ENCODE data around the gene RLBP1. TPM values are rescaled to one million over a fixed set of nuclear protein-coding genes. Genes with fewer than 3 reads are reported as not detected.
"Not testable (repeated sequence)": the region's sequence is repeated elsewhere in the genome, so short reads cannot be mapped to it uniquely, and the experiment has no call there.

RLBP1 gene
- 0.16 TPM in 1 of 2 replicates, not detected in the other for polyA plus RNA-seq
- polyA minus RNA-seq, result not detected in 2 replicates

GRCh38 chr15:89221543-89221942 lies at the start of gene RLBP1:
RLBP1 (minus strand) TSS chr15:89221579; CDS start chr15:89218975, 2,604 bp downstream.
- Histone ChIP-seq H3K4me2 (ENCODE audit: low read length) (no peak within 1 kb of the TSS), H3K27ac (ENCODE audit: low read length) (no peak within 1 kb of the TSS), H3K27me3 (ENCODE audit: insufficient read depth, low read depth, low read length) (no peaks in the 10 kb centered on the region), H3K4me3 (ENCODE audit: low read length) (no peak within 1 kb of the TSS), H3K79me2 (replicated peaks; ENCODE audit: insufficient read depth, low read length) (no peaks in the 10 kb centered on the region), H3K9me2 (ENCODE audit: insufficient read depth, low read length) (no peaks in the 10 kb centered on the region), H3K9ac (ENCODE audit: low read length) (no peak within 1 kb of the TSS), H3F3A (ENCODE audit: insufficient read depth, low read length, poor library complexity, severe bottlenecking) (no peaks in the 10 kb centered on the region), H2AFZ (ENCODE audit: low read depth, low read length) (no peak within 1 kb of the TSS), H3K9me3 (ENCODE audit: low read length) (no peaks in the 10 kb centered on the region), H3K36me3 (ENCODE audit: insufficient read depth, low read length) (no peaks in the 10 kb centered on the region), H4K20me1 (ENCODE audit: insufficient read depth) (no peaks in the 10 kb centered on the region)
- TF ChIP-seq SMC3 (conservative IDR thresholded peaks at IDR 0.05; ENCODE audit: poor library complexity) (no peak), RAD21 (conservative IDR thresholded peaks at IDR 0.05) (no peak)

GRCh38 chr15:89250142-89250541 lies 28.8 kb upstream of the RLBP1 start:
- H3F3A ChIP-seq (ENCODE audit: insufficient read depth, low read length, poor library complexity, severe bottlenecking); H2AFZ ChIP-seq (ENCODE audit: low read depth, low read length); H4K20me1 ChIP-seq (ENCODE audit: insufficient read depth); H3K27ac ChIP-seq (ENCODE audit: low read length); H3K9ac ChIP-seq (ENCODE audit: low read length); H3K9me2 ChIP-seq (ENCODE audit: insufficient read depth, low read length); H3K4me2 ChIP-seq (ENCODE audit: low read length); H3K4me3 ChIP-seq (ENCODE audit: low read length); H3K36me3 ChIP-seq (ENCODE audit: insufficient read depth, low read length); H3K27me3 ChIP-seq (ENCODE audit: insufficient read depth, low read depth, low read length); H3K9me3 ChIP-seq (ENCODE audit: low read length): not testable (repeated sequence)
- H3K79me2 ChIP-seq (replicated peaks; ENCODE audit: insufficient read depth, low read length), result peaks cover 10% of the 10 kb centered on the region

- Histone ChIP-seq H3K79me2 (replicated peaks; ENCODE audit: insufficient read depth, low read length) (peaks cover 15% of the 10 kb centered on the region), H3K27me3 (ENCODE audit: insufficient read depth, low read depth, low read length) (no peaks in the 10 kb centered on the region), H3K9me3 (ENCODE audit: low read length) (no peaks in the 10 kb centered on the region), H4K20me1 (ENCODE audit: insufficient read depth) (no peaks in the 10 kb centered on the region), H3K4me2 (ENCODE audit: low read length) (no peak overlapping the region), H3K27ac (ENCODE audit: low read length) (no peak overlapping the region), H3K9me2 (ENCODE audit: insufficient read depth, low read length) (no peaks in the 10 kb centered on the region), H3K36me3 (ENCODE audit: insufficient read depth, low read length) (no peaks in the 10 kb centered on the region), H3F3A (ENCODE audit: insufficient read depth, low read length, poor library complexity, severe bottlenecking) (no peaks in the 10 kb centered on the region), H3K4me3 (ENCODE audit: low read length) (no peak overlapping the region), H2AFZ (ENCODE audit: low read depth, low read length) (no peak overlapping the region), H3K9ac (ENCODE audit: low read length) (no peak overlapping the region)
- TF ChIP-seq MXI1 (conservative IDR thresholded peaks at IDR 0.05; ENCODE audit: poor library complexity, severe bottlenecking) (no peak), RAD21 (conservative IDR thresholded peaks at IDR 0.05) (no peak), EZH2 (IDR thresholded peaks at IDR 0.05; ENCODE audit: borderline replicate concordance, insufficient read depth, low read length, poor library complexity, severe bottlenecking) (no peak), REST (IDR thresholded peaks at IDR 0.05; ENCODE audit: borderline replicate concordance) (no peak), CTCF (IDR thresholded peaks at IDR 0.05; ENCODE audit: poor library complexity, severe bottlenecking) (no peak)
These were observed 27.2 kb upstream of the RLBP1 start for GRCh38 chr15:89248584-89248983.

All from neural cell (in vitro differentiated cells).